Liver (tissue), 9 donors: ENCODE results near the gene CMTM1. TPM values are rescaled to one million over a fixed set of nuclear protein-coding genes. Genes with fewer than 3 reads are reported as not detected.
A peak's percentile ranks its signal among the peaks of the same experiment; 100 is the strongest.

Experiments
- DNase-seq: peaks from one replicate; pipeline ENCODE4 v3.0.0-alpha.2; 2017; ENCODE audit warnings: low spot score
- H3K27ac ChIP-seq, 2 donors: one replicate each; pipeline ENCODE4 v1.7.0; 2013; ENCODE audit warnings: inconsistent platforms in 2 of 2, low read length in 2 of 2, control low read depth in 1 of 2, low read depth in 1 of 2, mild to moderate bottlenecking in 1 of 2
- H3K27me3 ChIP-seq, 4 donors: one replicate each; pipeline versions ENCODE4 v1.6.1 to v1.7.0; 2013; ENCODE audit warnings: low read length in 3 of 4, inconsistent platforms in 1 of 4, mild to moderate bottlenecking in 1 of 4, moderate library complexity in 1 of 4; ENCODE audit not compliant: control insufficient read depth in 4 of 4, insufficient read depth in 4 of 4
- H3K36me3 ChIP-seq, 4 donors: one replicate each; pipeline versions ENCODE4 v1.6.1 to v1.7.0; 2013; ENCODE audit warnings: low read length in 3 of 4, mild to moderate bottlenecking in 3 of 4, low read depth in 1 of 4, moderate library complexity in 1 of 4; ENCODE audit not compliant: control insufficient read depth in 4 of 4, insufficient read depth in 3 of 4
- H3K4me1 ChIP-seq, 4 donors: one replicate each; pipeline versions ENCODE4 v1.6.1 to v1.7.0; 2013; ENCODE audit warnings: low read length in 3 of 4, mild to moderate bottlenecking in 3 of 4, moderate library complexity in 1 of 4; ENCODE audit not compliant: control insufficient read depth in 4 of 4, insufficient read depth in 4 of 4
- H3K4me3 ChIP-seq, 3 donors: one replicate each; pipeline versions ENCODE4 v1.6.1 to v1.7.0; 2013; ENCODE audit warnings: low read length in 3 of 3, control low read depth in 1 of 3, low read depth in 1 of 3, mild to moderate bottlenecking in 1 of 3
- H3K9ac ChIP-seq, 2 donors: one replicate each; pipeline ENCODE4 v1.7.0; 2013; ENCODE audit warnings: low read length in 2 of 2, mild to moderate bottlenecking in 2 of 2, moderate library complexity in 2 of 2, control low read depth in 1 of 2, low read depth in 1 of 2
- H3K9me3 ChIP-seq, 4 donors: one replicate each; pipeline versions ENCODE4 v1.6.1 to v1.7.0; 2013; ENCODE audit warnings: low read length in 3 of 4; ENCODE audit not compliant: control insufficient read depth in 4 of 4
- EGR1 ChIP-seq, 2 donors: IDR thresholded peaks; 2 replicates each; pipeline ENCODE4 v1.6.1; 2016 to 2018; ENCODE audit warnings: antibody characterized with exemption in 2 of 2, low read depth in 2 of 2
- FOXA1 ChIP-seq: IDR thresholded peaks from 2 replicates; pipeline ENCODE4 v1.6.1; 2016; ENCODE audit warnings: antibody characterized with exemption
- FOXA2 ChIP-seq: IDR thresholded peaks from 2 replicates; pipeline ENCODE4 v1.6.1; 2016; ENCODE audit warnings: antibody characterized with exemption
- GABPA ChIP-seq, 2 donors: IDR thresholded peaks in 1 of 2; conservative IDR thresholded peaks in 1 of 2; 2 replicates each; pipeline ENCODE4 v1.6.1; 2016; ENCODE audit warnings: antibody characterized with exemption in 2 of 2, mild to moderate bottlenecking in 1 of 2, moderate library complexity in 1 of 2
- HNF4A ChIP-seq, 2 donors: conservative IDR thresholded peaks; 2 replicates each; pipeline ENCODE4 v1.6.1; 2016; ENCODE audit warnings: antibody characterized with exemption in 2 of 2, mild to moderate bottlenecking in 2 of 2
- HNF4G ChIP-seq: IDR thresholded peaks from 2 replicates; pipeline ENCODE4 v1.6.1; 2016; ENCODE audit warnings: antibody characterized with exemption
- JUND ChIP-seq, 2 donors: IDR thresholded peaks; 2 replicates each; pipeline ENCODE4 v1.6.1; 2016; ENCODE audit warnings: antibody characterized with exemption in 2 of 2
- NR2F2 ChIP-seq: IDR thresholded peaks from 2 replicates; pipeline ENCODE4 v1.6.1; 2016; ENCODE audit warnings: antibody characterized with exemption
- RAD21 ChIP-seq, 2 donors: IDR thresholded peaks; 2 replicates each; pipeline ENCODE4 v1.6.1; 2016; ENCODE audit warnings: antibody characterized with exemption in 2 of 2, mild to moderate bottlenecking in 2 of 2
- RXRA ChIP-seq, 2 donors: IDR thresholded peaks; 2 replicates each; pipeline ENCODE4 v1.6.1; 2017 to 2018; ENCODE audit warnings: antibody characterized with exemption in 2 of 2, mild to moderate bottlenecking in 1 of 2
- SP1 ChIP-seq: IDR thresholded peaks from 2 replicates; pipeline ENCODE4 v1.6.1; 2018; ENCODE audit warnings: antibody characterized with exemption, mild to moderate bottlenecking
- TAF1 ChIP-seq: conservative IDR thresholded peaks from 2 replicates; pipeline ENCODE4 v1.6.1; 2016; ENCODE audit warnings: antibody characterized with exemption, mild to moderate bottlenecking
- YY1 ChIP-seq: IDR thresholded peaks from 2 replicates; pipeline ENCODE4 v1.6.1; 2016; ENCODE audit warnings: antibody characterized with exemption, mild to moderate bottlenecking
- WGBS: extraction: QIAGEN DNeasy Blood & Tissue Kit; methylation state at CpG from one replicate; pipeline ENCODE4 v1.1.7; 2013; 5-methylcytosine and 5-hydroxymethylcytosine counted together
- polyA plus RNA-seq, 2 donors: library from polyadenylated mRNA; stranded (reverse) in 1 of 2; unstranded in 1 of 2; fragments of 200-250 nt in 1 of 2; fragments of >200 nt in 1 of 2; fragmentation: Nextera tagmentation in 1 of 2; extraction: Ambion mirVana in 1 of 2; gene quantifications; one replicate each; pipeline versions ENCODE4 v1.2.1 to v1.2.3, GENCODE V29; 2013 to 2015
- total RNA-seq, 2 donors: library from RNA; depleted of rRNA; stranded (reverse); fragments of >200 nt; gene quantifications; one replicate each; pipeline ENCODE4 v1.2.3, GENCODE V29; 2014
- TF ChIP-seq, protein P1 (sequence below): fragments of 150-350 bp; IDR thresholded peaks from 2 replicates; pipeline ENCODE4 v1.5.1; 2017; ENCODE audit warnings: improper control_type of control experiment, low read depth, low read length; ENCODE audit not compliant: missing input control
- TF ChIP-seq, protein P2 (sequence below): IDR thresholded peaks from 2 replicates; pipeline ENCODE4 v1.6.1; 2016; ENCODE audit warnings: antibody characterized with exemption
- TF ChIP-seq, protein P3 (sequence below): IDR thresholded peaks from 2 replicates; pipeline ENCODE4 v1.6.1; 2016; ENCODE audit warnings: antibody characterized with exemption
- TF ChIP-seq, protein P4 (sequence below): IDR thresholded peaks from 2 replicates; pipeline ENCODE4 v1.6.1; 2016; ENCODE audit warnings: antibody characterized with exemption
- TF ChIP-seq, protein P5 (sequence below): IDR thresholded peaks from 2 replicates; pipeline ENCODE4 v1.6.1; 2016; ENCODE audit warnings: antibody characterized with exemption, mild to moderate bottlenecking
- donor health status: healthy.
- donor health status: healthy.
- donor health status: healthy.
- donor health status: healthy.
- donor health status: healthy.

The CMTM1 gene
- total and polyA plus RNA-seq, 4 donors: 0.32 to 0.84 (median 0.49) TPM

DNA sequence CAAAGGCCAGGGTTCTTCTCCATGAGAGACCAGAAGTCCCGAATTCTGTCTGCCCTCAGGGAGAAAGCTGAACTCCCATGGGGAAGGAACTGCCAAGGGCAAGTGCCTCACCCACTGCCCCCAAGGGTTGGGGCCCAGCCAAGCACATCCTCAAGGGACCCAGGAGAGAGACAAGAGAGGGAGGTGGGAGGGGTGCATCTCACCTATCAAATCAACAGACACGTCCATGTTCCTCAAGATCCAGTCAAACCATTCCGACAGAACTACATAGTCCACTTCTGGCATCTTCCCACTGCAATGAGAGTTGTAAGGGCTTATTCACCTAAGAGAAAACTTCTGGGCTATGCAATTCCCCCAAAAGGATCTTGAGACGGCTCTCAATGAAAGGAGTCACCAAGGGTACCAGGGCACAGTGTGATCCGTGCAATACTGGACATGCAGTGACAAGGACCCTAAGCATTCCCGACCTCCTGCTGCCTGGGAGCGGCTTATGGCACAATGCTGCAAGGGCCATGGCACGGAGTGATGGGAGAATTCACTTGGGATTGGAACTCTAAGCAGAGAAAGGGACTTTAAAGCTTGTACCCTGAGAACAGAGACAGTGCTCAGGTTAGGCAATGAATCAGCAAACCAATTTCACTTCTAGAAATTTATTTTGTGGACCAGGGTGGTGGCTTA, 48.5 kb upstream of the CMTM1 start:
- peaks cover 17 to 53% (median 38%) of the 10 kb centered on the region in 4 donors for H3K4me1 ChIP-seq
- no peaks in the 10 kb centered on the region for H3K36me3 ChIP-seq
- TF ChIP-seq TAF1: no peak
- TF ChIP-seq FOXA2: no peak
- TF ChIP-seq RXRA (IDR thresholded peaks at IDR 0.05): no peak
- TF ChIP-seq GABPA (IDR thresholded peaks at IDR 0.05 in 1 of 2, conservative IDR thresholded peaks at IDR 0.05 in 1 of 2): no peak
- no peak for TF ChIP-seq HNF4G
- TF ChIP-seq SP1: no peak
- TF ChIP-seq, protein P1, sequence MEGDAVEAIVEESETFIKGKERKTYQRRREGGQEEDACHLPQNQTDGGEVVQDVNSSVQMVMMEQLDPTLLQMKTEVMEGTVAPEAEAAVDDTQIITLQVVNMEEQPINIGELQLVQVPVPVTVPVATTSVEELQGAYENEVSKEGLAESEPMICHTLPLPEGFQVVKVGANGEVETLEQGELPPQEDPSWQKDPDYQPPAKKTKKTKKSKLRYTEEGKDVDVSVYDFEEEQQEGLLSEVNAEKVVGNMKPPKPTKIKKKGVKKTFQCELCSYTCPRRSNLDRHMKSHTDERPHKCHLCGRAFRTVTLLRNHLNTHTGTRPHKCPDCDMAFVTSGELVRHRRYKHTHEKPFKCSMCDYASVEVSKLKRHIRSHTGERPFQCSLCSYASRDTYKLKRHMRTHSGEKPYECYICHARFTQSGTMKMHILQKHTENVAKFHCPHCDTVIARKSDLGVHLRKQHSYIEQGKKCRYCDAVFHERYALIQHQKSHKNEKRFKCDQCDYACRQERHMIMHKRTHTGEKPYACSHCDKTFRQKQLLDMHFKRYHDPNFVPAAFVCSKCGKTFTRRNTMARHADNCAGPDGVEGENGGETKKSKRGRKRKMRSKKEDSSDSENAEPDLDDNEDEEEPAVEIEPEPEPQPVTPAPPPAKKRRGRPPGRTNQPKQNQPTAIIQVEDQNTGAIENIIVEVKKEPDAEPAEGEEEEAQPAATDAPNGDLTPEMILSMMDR: no peak
- no peak for TF ChIP-seq JUND (IDR thresholded peaks at IDR 0.05)
- no peak for TF ChIP-seq YY1
- TF ChIP-seq EGR1 (IDR thresholded peaks at IDR 0.05; ENCODE audit: low read depth in 2 of 2): no peak
- TF ChIP-seq, protein P2, sequence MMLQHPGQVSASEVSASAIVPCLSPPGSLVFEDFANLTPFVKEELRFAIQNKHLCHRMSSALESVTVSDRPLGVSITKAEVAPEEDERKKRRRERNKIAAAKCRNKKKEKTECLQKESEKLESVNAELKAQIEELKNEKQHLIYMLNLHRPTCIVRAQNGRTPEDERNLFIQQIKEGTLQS: no peak
- TF ChIP-seq HNF4A (conservative IDR thresholded peaks at IDR 0.05): no peak
- no peak for TF ChIP-seq RAD21 (IDR thresholded peaks at IDR 0.05)
- TF ChIP-seq, protein P3, sequence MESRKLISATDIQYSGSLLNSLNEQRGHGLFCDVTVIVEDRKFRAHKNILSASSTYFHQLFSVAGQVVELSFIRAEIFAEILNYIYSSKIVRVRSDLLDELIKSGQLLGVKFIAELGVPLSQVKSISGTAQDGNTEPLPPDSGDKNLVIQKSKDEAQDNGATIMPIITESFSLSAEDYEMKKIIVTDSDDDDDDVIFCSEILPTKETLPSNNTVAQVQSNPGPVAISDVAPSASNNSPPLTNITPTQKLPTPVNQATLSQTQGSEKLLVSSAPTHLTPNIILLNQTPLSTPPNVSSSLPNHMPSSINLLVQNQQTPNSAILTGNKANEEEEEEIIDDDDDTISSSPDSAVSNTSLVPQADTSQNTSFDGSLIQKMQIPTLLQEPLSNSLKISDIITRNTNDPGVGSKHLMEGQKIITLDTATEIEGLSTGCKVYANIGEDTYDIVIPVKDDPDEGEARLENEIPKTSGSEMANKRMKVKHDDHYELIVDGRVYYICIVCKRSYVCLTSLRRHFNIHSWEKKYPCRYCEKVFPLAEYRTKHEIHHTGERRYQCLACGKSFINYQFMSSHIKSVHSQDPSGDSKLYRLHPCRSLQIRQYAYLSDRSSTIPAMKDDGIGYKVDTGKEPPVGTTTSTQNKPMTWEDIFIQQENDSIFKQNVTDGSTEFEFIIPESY: no peak
- no peak for TF ChIP-seq FOXA1
- TF ChIP-seq, protein P4, sequence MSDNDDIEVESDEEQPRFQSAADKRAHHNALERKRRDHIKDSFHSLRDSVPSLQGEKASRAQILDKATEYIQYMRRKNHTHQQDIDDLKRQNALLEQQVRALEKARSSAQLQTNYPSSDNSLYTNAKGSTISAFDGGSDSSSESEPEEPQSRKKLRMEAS: no peak
- no peak for TF ChIP-seq NR2F2
- TF ChIP-seq, protein P5, sequence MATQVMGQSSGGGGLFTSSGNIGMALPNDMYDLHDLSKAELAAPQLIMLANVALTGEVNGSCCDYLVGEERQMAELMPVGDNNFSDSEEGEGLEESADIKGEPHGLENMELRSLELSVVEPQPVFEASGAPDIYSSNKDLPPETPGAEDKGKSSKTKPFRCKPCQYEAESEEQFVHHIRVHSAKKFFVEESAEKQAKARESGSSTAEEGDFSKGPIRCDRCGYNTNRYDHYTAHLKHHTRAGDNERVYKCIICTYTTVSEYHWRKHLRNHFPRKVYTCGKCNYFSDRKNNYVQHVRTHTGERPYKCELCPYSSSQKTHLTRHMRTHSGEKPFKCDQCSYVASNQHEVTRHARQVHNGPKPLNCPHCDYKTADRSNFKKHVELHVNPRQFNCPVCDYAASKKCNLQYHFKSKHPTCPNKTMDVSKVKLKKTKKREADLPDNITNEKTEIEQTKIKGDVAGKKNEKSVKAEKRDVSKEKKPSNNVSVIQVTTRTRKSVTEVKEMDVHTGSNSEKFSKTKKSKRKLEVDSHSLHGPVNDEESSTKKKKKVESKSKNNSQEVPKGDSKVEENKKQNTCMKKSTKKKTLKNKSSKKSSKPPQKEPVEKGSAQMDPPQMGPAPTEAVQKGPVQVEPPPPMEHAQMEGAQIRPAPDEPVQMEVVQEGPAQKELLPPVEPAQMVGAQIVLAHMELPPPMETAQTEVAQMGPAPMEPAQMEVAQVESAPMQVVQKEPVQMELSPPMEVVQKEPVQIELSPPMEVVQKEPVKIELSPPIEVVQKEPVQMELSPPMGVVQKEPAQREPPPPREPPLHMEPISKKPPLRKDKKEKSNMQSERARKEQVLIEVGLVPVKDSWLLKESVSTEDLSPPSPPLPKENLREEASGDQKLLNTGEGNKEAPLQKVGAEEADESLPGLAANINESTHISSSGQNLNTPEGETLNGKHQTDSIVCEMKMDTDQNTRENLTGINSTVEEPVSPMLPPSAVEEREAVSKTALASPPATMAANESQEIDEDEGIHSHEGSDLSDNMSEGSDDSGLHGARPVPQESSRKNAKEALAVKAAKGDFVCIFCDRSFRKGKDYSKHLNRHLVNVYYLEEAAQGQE: no peak
- WGBS: 76% methylated on average over 8 of the region's 8 CpGs
- H3K4me3 ChIP-seq: peak overlapping the region in 2 of 3 donors; percentile 22 to 56
- peak overlapping the region; percentile 99 to 100 for H3K27ac ChIP-seq
- DNase-seq: no peak
- no peaks in the 10 kb centered on the region for H3K9me3 ChIP-seq
- peak overlapping the region; percentile 63 to 90 for H3K9ac ChIP-seq
- no peaks in the 10 kb centered on the region for H3K27me3 ChIP-seq
